Keratinocyte (primary cell): ENCODE results near the gene SPTBN1. TPM values are rescaled to one million over a fixed set of nuclear protein-coding genes. Genes with fewer than 3 reads are reported as not detected.

Experiments
- DNase-seq: peaks from one replicate; pipeline ENCODE4 v3.0.0-alpha.2; 2011; ENCODE audit warnings: low read depth, missing footprints, low spot score
- FAIRE-seq: peaks from 2 replicates; lab custom pipeline; 2011; peaks lifted over from hg19 to GRCh38; lab: Jason Lieb, UNC
- H2AFZ ChIP-seq: 2 replicates; pipeline ENCODE4 v1.6.0; 2012; ENCODE audit warnings: low read length, control low read depth, inconsistent platforms; ENCODE audit not compliant: control insufficient read depth
- H3K27ac ChIP-seq: 2 replicates; pipeline ENCODE4 v1.5.1; 2011; ENCODE audit warnings: low read length; ENCODE audit not compliant: control insufficient read depth, insufficient read depth
- H3K27me3 ChIP-seq: 3 replicates; pipeline ENCODE4 v1.6.0; 2011; ENCODE audit warnings: low read length; ENCODE audit not compliant: control insufficient read depth, insufficient read depth; ENCODE audit errors: extremely low read depth
- H3K36me3 ChIP-seq, 2 experiments: 2 replicates in 1 of 2; 3 replicates in 1 of 2; pipeline ENCODE4 v1.5.1; 2011; ENCODE audit warnings: low read length in 2 of 2, mild to moderate bottlenecking in 1 of 2; ENCODE audit not compliant: control insufficient read depth in 2 of 2, insufficient read depth in 2 of 2; ENCODE audit errors: extremely low read depth in 1 of 2
- H3K4me1 ChIP-seq: 3 replicates; pipeline ENCODE4 v1.5.1; 2011; ENCODE audit warnings: low read length; ENCODE audit not compliant: control insufficient read depth, insufficient read depth; ENCODE audit errors: extremely low read depth
- H3K4me2 ChIP-seq: 3 replicates; pipeline ENCODE4 v1.6.0; 2011; ENCODE audit warnings: low read depth, low read length; ENCODE audit not compliant: control insufficient read depth, insufficient read depth; ENCODE audit errors: extremely low read depth
- H3K4me3 ChIP-seq, 3 experiments: fragments of 200-600 bp in 1 of 3; sonication (generic) in 1 of 3; 2 replicates in 2 of 3; 3 replicates in 1 of 3; pipeline ENCODE4 v1.5.1; 2011 to 2016; ENCODE audit warnings: low read length in 3 of 3, mild to moderate bottlenecking in 3 of 3, control low read depth in 2 of 3, inconsistent platforms in 1 of 3, low read depth in 1 of 3, mixed read lengths in 1 of 3, mixed run types in 1 of 3, moderate library complexity in 1 of 3; ENCODE audit not compliant: control insufficient read depth in 2 of 3, insufficient read depth in 2 of 3; ENCODE audit errors: extremely low read depth in 1 of 3
- H3K79me2 ChIP-seq: 2 replicates; pipeline ENCODE4 v1.6.0; 2012; ENCODE audit warnings: low read length; ENCODE audit not compliant: control insufficient read depth, insufficient read depth
- H3K9ac ChIP-seq: 3 replicates; pipeline ENCODE4 v1.6.0; 2011; ENCODE audit warnings: low read length; ENCODE audit not compliant: control insufficient read depth, insufficient read depth; ENCODE audit errors: extremely low read depth
- H3K9me1 ChIP-seq: 3 replicates; pipeline ENCODE4 v1.6.0; 2011; ENCODE audit warnings: low read length; ENCODE audit not compliant: control insufficient read depth, insufficient read depth; ENCODE audit errors: extremely low read depth
- H3K9me3 ChIP-seq: 2 replicates; pipeline ENCODE4 v1.5.1; 2012; ENCODE audit warnings: low read depth, low read length; ENCODE audit not compliant: control insufficient read depth
- H4K20me1 ChIP-seq: 3 replicates; pipeline ENCODE4 v1.6.0; 2011; ENCODE audit warnings: low read length; ENCODE audit not compliant: control insufficient read depth, insufficient read depth; ENCODE audit errors: extremely low read depth
- EZH2 ChIP-seq: IDR thresholded peaks from one replicate; pipeline ENCODE4 v1.6.1; 2012; ENCODE audit warnings: inconsistent platforms, mild to moderate bottlenecking, low read length, moderate library complexity
- dilution Hi-C: fragments of 300-500 bp; cut with MboI; formaldehyde crosslinking; loops from one replicate; pipeline ENCODE4 v1.7.0; 2020; ENCODE audit warnings: low sequenced_read_pairs; ENCODE audit not compliant: extremely low pct_ligation_motif_present
- polyA plus RNA-seq, 5 experiments: library from polyadenylated mRNA; depleted of rRNA in 3 of 5; stranded (reverse) in 3 of 5; stranded (forward) in 1 of 5; unstranded in 1 of 5; fragments of >200 nt; gene quantifications; 1 replicate in 1 of 5; 2 replicates in 3 of 5; 3 replicates in 1 of 5; pipeline versions ENCODE4 v1.2.1 to v1.2.3, GENCODE V29; 2011 to 2012; ENCODE audit warnings: missing spikeins in 2 of 5, low read depth in 1 of 5, low replicate concordance in 1 of 5
- TF ChIP-seq, protein P1 (sequence below), 3 experiments: IDR thresholded peaks in 1 of 3; conservative IDR thresholded peaks in 1 of 3; optimal IDR thresholded peaks in 1 of 3; 2 replicates in 2 of 3; 3 replicates in 1 of 3; pipeline versions ENCODE3 to v1.5.1; 2011; ENCODE audit warnings: low read length in 3 of 3, mild to moderate bottlenecking in 3 of 3, moderate library complexity in 2 of 3, control low read depth in 1 of 3, inconsistent platforms in 1 of 3; ENCODE audit not compliant: insufficient read depth in 2 of 3; ENCODE audit errors: extremely low read depth in 1 of 3

Gene SPTBN1
- polyA plus RNA-seq, 1 donor (not counting 4 experiments of a cell fraction or from before 2014, with no cell fraction given), result 40.0 TPM

DNA sequence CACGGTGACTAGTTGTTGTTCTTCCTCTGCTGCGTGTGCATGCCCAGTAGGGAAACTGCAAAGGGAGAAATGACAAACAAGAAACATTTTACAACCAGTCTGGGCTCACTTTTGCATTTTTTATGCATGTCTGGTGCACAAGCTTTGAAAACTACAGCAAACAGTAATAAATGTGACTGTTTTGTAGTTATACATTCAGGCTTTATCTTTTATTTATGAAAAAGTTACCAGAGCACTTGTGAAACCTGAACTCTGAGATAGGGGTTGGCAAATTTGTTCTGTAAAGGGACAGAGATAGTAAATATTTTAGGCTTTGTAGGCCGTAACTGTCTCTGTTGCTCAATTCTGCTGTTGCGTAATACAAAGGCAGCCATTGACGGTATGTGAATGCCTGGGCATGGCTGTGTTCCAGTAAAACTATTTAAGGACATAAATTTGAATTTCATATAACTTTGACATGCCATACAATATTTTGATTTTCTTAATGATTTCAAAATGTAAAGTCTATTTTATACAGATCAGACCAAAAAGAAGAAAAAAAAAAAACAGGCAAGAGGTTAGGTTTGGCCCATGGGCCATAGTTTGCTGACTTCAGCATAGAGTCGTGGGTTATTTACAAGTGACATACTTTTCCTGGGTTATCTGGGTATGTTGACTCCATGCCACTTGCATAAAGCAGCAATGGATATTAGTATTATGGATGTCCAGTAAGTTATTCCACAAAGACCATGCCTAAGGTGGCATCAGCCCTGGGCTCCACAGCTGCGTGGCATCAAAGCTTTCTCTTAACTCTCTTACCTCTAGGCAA is 213.8 kb downstream of the SPTBN1 start:
- Histone ChIP-seq H3K9me3 (no peaks in the 10 kb centered on the region), H3K4me1 (peaks cover 45% of the 10 kb centered on the region), H4K20me1 (no peaks in the 10 kb centered on the region), H3K9ac (no peak overlapping the region), H2AFZ (no peak overlapping the region), H3K27me3 (no peaks in the 10 kb centered on the region), H3K4me2 (no peak overlapping the region), H3K9me1 (no peaks in the 10 kb centered on the region), H3K27ac (no peak overlapping the region), H3K36me3 (peaks cover 23 to 31% of the 10 kb centered on the region in 2 experiments), H3K4me3 (no peak overlapping the region), H3K79me2 (no peaks in the 10 kb centered on the region)
- no peak for FAIRE-seq
- no peak for DNase-seq
- dilution Hi-C loops, result no loop called here
- TF ChIP-seq, protein P1, sequence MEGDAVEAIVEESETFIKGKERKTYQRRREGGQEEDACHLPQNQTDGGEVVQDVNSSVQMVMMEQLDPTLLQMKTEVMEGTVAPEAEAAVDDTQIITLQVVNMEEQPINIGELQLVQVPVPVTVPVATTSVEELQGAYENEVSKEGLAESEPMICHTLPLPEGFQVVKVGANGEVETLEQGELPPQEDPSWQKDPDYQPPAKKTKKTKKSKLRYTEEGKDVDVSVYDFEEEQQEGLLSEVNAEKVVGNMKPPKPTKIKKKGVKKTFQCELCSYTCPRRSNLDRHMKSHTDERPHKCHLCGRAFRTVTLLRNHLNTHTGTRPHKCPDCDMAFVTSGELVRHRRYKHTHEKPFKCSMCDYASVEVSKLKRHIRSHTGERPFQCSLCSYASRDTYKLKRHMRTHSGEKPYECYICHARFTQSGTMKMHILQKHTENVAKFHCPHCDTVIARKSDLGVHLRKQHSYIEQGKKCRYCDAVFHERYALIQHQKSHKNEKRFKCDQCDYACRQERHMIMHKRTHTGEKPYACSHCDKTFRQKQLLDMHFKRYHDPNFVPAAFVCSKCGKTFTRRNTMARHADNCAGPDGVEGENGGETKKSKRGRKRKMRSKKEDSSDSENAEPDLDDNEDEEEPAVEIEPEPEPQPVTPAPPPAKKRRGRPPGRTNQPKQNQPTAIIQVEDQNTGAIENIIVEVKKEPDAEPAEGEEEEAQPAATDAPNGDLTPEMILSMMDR (optimal IDR thresholded peaks at IDR 0.05 in 1 of 3, IDR thresholded peaks at IDR 0.05 in 1 of 3, conservative IDR thresholded peaks at IDR 0.05 in 1 of 3; ENCODE audit: extremely low read depth in 1 of 3, insufficient read depth in 2 of 3, low read length in 3 of 3), result no peak
- no peak for TF ChIP-seq EZH2

DNA sequence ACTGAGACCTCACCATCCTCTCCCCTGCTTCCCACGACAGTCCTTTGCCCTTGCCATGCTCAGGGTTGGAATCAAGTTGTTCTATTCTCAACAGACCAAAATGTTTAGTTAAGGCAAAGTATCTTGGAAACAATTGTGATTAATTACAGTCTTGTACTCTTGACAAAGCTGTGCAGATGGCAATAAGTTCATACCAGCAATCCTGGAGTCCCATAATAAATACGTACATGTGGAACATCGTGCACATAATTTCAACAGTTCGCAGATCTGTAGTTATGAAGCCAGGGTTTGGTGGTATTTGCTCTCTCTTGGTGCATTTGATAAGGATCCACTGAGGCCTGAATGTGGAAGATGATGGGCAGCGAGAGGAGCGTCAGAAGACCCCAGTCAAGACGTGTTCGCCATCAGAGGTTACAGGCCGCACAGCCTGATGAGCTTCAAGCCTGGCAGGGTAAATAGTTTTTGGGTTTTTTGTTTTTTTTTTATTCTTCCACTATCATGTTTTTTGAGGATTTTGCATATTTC is 214.4 kb downstream of the SPTBN1 start:
- no peak for TF ChIP-seq EZH2
- TF ChIP-seq, protein P1 (optimal IDR thresholded peaks at IDR 0.05 in 1 of 3, IDR thresholded peaks at IDR 0.05 in 1 of 3, conservative IDR thresholded peaks at IDR 0.05 in 1 of 3; ENCODE audit: extremely low read depth in 1 of 3, insufficient read depth in 2 of 3, low read length in 3 of 3), result no peak
- Histone ChIP-seq H3K27ac (no peak overlapping the region), H2AFZ (no peak overlapping the region), H3K4me3 (no peak overlapping the region), H3K79me2 (no peaks in the 10 kb centered on the region), H3K4me2 (no peak overlapping the region), H3K27me3 (no peaks in the 10 kb centered on the region), H3K9me3 (no peaks in the 10 kb centered on the region), H3K9me1 (no peaks in the 10 kb centered on the region), H4K20me1 (no peaks in the 10 kb centered on the region), H3K9ac (no peak overlapping the region), H3K4me1 (peaks cover 45% of the 10 kb centered on the region), H3K36me3 (peaks cover 22 to 28% of the 10 kb centered on the region in 2 experiments)
- dilution Hi-C loops, result no loop called here
- DNase-seq (no peak), FAIRE-seq (no peak)
